ENCODE data around the gene TTLL11. TPM values are rescaled to one million over a fixed set of nuclear protein-coding genes. Genes with fewer than 3 reads are reported as not detected.
A peak's percentile ranks its signal among the peaks of the same experiment; 100 is the strongest.

The TTLL11 gene
- total and polyA plus RNA-seq, 2 experiments from 2014 or later: 5.5 to 7.6 TPM

- Histone ChIP-seq H2AFZ (no peak overlapping the region), H3K4me3 (no peak overlapping the region), H3K79me2 (no peaks in the 10 kb centered on the region), H4K20me1 (ENCODE audit: insufficient read depth, poor library complexity, severe bottlenecking) (no peaks in the 10 kb centered on the region), H3K4me1 (ENCODE audit: insufficient read depth) (peaks cover 12% of the 10 kb centered on the region), H3K36me3 (replicated peaks; ENCODE audit: insufficient read depth, low read depth) (no peaks in the 10 kb centered on the region), H3K9me3 (ENCODE audit: low read depth) (no peaks in the 10 kb centered on the region), H3K4me2 (no peak overlapping the region), H3K9me2 (replicated peaks; ENCODE audit: insufficient read depth) (no peaks in the 10 kb centered on the region), H3K27ac (no peak overlapping the region), H3K27me3 (peaks cover 30% of the 10 kb centered on the region)
- 68% methylated on average over 7 of the region's 7 CpGs for WGBS (ENCODE audit: low lambda C conversion rate, missing lambda C conversion rate)
- TF ChIP-seq CTCF (IDR thresholded peaks at IDR 0.05; ENCODE audit: poor library complexity) (no peak), EZH2phosphoT487 (IDR thresholded peaks at IDR 0.05; ENCODE audit: low read depth, severe bottlenecking, unreplicated experiment) (no peak), EZH2 (IDR thresholded peaks at IDR 0.05; ENCODE audit: borderline replicate concordance) (no peak)
- no peak for DNase-seq (ENCODE audit: low spot score)
These were observed 31.4 kb upstream of the TTLL11 start for GRCh38 chr9:122124528-122124927.

GRCh38 chr9:122124048-122124447 lies 30.9 kb upstream of the TTLL11 start:
- Histone ChIP-seq H3K4me3 (no peak overlapping the region), H3K27me3 (peaks cover 30% of the 10 kb centered on the region), H3K79me2 (no peaks in the 10 kb centered on the region), H2AFZ (no peak overlapping the region), H4K20me1 (ENCODE audit: insufficient read depth, poor library complexity, severe bottlenecking) (no peaks in the 10 kb centered on the region), H3K36me3 (replicated peaks; ENCODE audit: insufficient read depth, low read depth) (no peaks in the 10 kb centered on the region), H3K9me3 (ENCODE audit: low read depth) (no peaks in the 10 kb centered on the region), H3K4me2 (no peak overlapping the region), H3K27ac (no peak overlapping the region), H3K9me2 (replicated peaks; ENCODE audit: insufficient read depth) (no peaks in the 10 kb centered on the region), H3K4me1 (ENCODE audit: insufficient read depth) (peaks cover 12% of the 10 kb centered on the region)
- no peak for DNase-seq (ENCODE audit: low spot score)
- 86% methylated on average over 1 of the region's 1 CpG for WGBS (ENCODE audit: low lambda C conversion rate, missing lambda C conversion rate)
- TF ChIP-seq EZH2 (IDR thresholded peaks at IDR 0.05; ENCODE audit: borderline replicate concordance) (no peak), EZH2phosphoT487 (IDR thresholded peaks at IDR 0.05; ENCODE audit: low read depth, severe bottlenecking, unreplicated experiment) (no peak), CTCF (IDR thresholded peaks at IDR 0.05; ENCODE audit: poor library complexity) (no peak)

- Histone ChIP-seq H3K79me2 (no peaks in the 10 kb centered on the region), H3K27me3 (peaks cover 30% of the 10 kb centered on the region), H3K9me3 (ENCODE audit: low read depth) (no peaks in the 10 kb centered on the region), H3K4me3 (no peak overlapping the region), H4K20me1 (ENCODE audit: insufficient read depth, poor library complexity, severe bottlenecking) (no peaks in the 10 kb centered on the region), H3K27ac (no peak overlapping the region), H3K36me3 (replicated peaks; ENCODE audit: insufficient read depth, low read depth) (no peaks in the 10 kb centered on the region), H3K4me1 (ENCODE audit: insufficient read depth) (peaks cover 12% of the 10 kb centered on the region), H2AFZ (no peak overlapping the region), H3K4me2 (no peak overlapping the region), H3K9me2 (replicated peaks; ENCODE audit: insufficient read depth) (no peaks in the 10 kb centered on the region)
- 41% methylated on average over 13 of the region's 13 CpGs for WGBS (ENCODE audit: low lambda C conversion rate, missing lambda C conversion rate)
- peak; percentile 79 for DNase-seq (ENCODE audit: low spot score)
- TF ChIP-seq EZH2phosphoT487 (IDR thresholded peaks at IDR 0.05; ENCODE audit: low read depth, severe bottlenecking, unreplicated experiment): no peak
- TF ChIP-seq EZH2 (IDR thresholded peaks at IDR 0.05; ENCODE audit: borderline replicate concordance): no peak
- peak; percentile 93 for TF ChIP-seq CTCF (IDR thresholded peaks at IDR 0.05; ENCODE audit: poor library complexity)
These were observed 30.0 kb upstream of the TTLL11 start for GRCh38 chr9:122122903-122123632.

Measured in hepatocyte (in vitro differentiated cells).